Measurements from ENCODE around the gene PAOX.

Gene PAOX

GRCh38 chr10:133440633-133441285 is 61.7 kb downstream of the PAOX start:
- no peak for DNase-seq

Data from fibroblast of upper back skin (primary cell).